HEK293 (cell line): Measurements from ENCODE around the gene PPRC1.
A peak's percentile ranks its signal among the peaks of the same experiment; 100 is the strongest.

Experiments
- CTCF ChIA-PET: fragments of 350-600 bp; formaldehyde crosslinking; extraction: SDS; loops from one replicate; lab custom pipeline; 2021; ENCODE audit warnings: antibody characterized with exemption; lab: Yijun Ruan, JAX
- POLR2A ChIA-PET: fragments of 300-600 bp; formaldehyde crosslinking; extraction: SDS; loops from one replicate; lab custom pipeline; 2020; ENCODE audit warnings: antibody characterized with exemption, inconsistent platforms; lab: Yijun Ruan, JAX
- H3K27ac ChIP-seq: fragments of 200-500 bp; sonication (Bioruptor generic); 2 replicates; pipeline ENCODE4 v1.5.1; 2014; ENCODE audit warnings: low read depth, low read length, control low read depth, inconsistent platforms; ENCODE audit errors: extremely low read depth
- H3K36me3 ChIP-seq, 2 experiments: fragments of 200-500 bp in 1 of 2; sonication (Bioruptor generic) in 1 of 2; 1 replicate in 1 of 2; 2 replicates in 1 of 2; pipeline ENCODE4 v1.5.1; 2014 to 2017; ENCODE audit warnings: inconsistent platforms in 2 of 2, low read length in 2 of 2; ENCODE audit not compliant: control insufficient read depth in 2 of 2, insufficient read depth in 1 of 2
- H3K4me1 ChIP-seq: fragments of 200-500 bp; sonication (Bioruptor generic); 2 replicates; pipeline ENCODE4 v1.5.1; 2014; ENCODE audit warnings: mild to moderate bottlenecking, low read length, inconsistent platforms; ENCODE audit not compliant: control insufficient read depth, insufficient read depth
- H3K4me3 ChIP-seq: 2 replicates; pipeline ENCODE4 v1.5.1; 2011; ENCODE audit warnings: low read depth, mild to moderate bottlenecking, control low read depth, low read length, moderate library complexity
- H3K9me3 ChIP-seq: fragments of 200-500 bp; sonication (Bioruptor generic); 2 replicates; pipeline ENCODE4 v1.5.1; 2014; ENCODE audit warnings: low read depth, low read length, inconsistent platforms; ENCODE audit not compliant: control insufficient read depth, insufficient read depth
- AEBP2 ChIP-seq: fragments of 450-650 bp; formaldehyde crosslinking; IDR thresholded peaks from 2 replicates; pipeline ENCODE4 v1.5.1; 2016; ENCODE audit warnings: missing biosample characterization, missing genetic modification characterization, borderline replicate concordance
- BCL11A ChIP-seq: fragments of 450-650 bp; formaldehyde crosslinking; IDR thresholded peaks from 2 replicates; pipeline ENCODE4 v1.5.1; 2016; ENCODE audit warnings: low read depth, missing biosample characterization, missing genetic modification characterization
- EGR2 ChIP-seq: fragments of 450-650 bp; formaldehyde crosslinking; IDR thresholded peaks from 2 replicates; pipeline ENCODE4 v1.5.1; 2016; ENCODE audit warnings: low read depth, missing biosample characterization, missing genetic modification characterization
- IKZF3 ChIP-seq: fragments of 450-650 bp; IDR thresholded peaks from 2 replicates; pipeline ENCODE4 v1.5.0; 2018; ENCODE audit warnings: missing biosample characterization, mild to moderate bottlenecking, missing genetic modification characterization, moderate library complexity
- MYNN ChIP-seq: fragments of 450-650 bp; formaldehyde crosslinking; IDR thresholded peaks from 2 replicates; pipeline ENCODE4 v1.5.1; 2016; ENCODE audit warnings: missing biosample characterization, missing genetic modification characterization, borderline replicate concordance
- RBAK ChIP-seq: fragments of 450-650 bp; formaldehyde crosslinking; IDR thresholded peaks from 2 replicates; pipeline ENCODE4 v1.5.1; 2016; ENCODE audit warnings: missing biosample characterization, missing genetic modification characterization
- SCRT1 ChIP-seq: fragments of 450-650 bp; formaldehyde crosslinking; IDR thresholded peaks from 2 replicates; pipeline ENCODE4 v1.5.1; 2016; ENCODE audit warnings: missing biosample characterization, missing genetic modification characterization, borderline replicate concordance
- SCRT2 ChIP-seq: fragments of 450-650 bp; formaldehyde crosslinking; IDR thresholded peaks from 2 replicates; pipeline ENCODE4 v1.5.1; 2016; ENCODE audit warnings: missing biosample characterization, missing genetic modification characterization
- TSHZ1 ChIP-seq: fragments of 450-650 bp; formaldehyde crosslinking; IDR thresholded peaks from 2 replicates; pipeline ENCODE4 v1.5.1; 2016; ENCODE audit warnings: missing biosample characterization, missing genetic modification characterization, borderline replicate concordance
- ZFHX2 ChIP-seq: fragments of 450-650 bp; formaldehyde crosslinking; conservative IDR thresholded peaks from 2 replicates; pipeline ENCODE4 v1.5.1; 2016; ENCODE audit warnings: missing biosample characterization, missing genetic modification characterization
- ZNF280D ChIP-seq: fragments of 450-650 bp; formaldehyde crosslinking; IDR thresholded peaks from 2 replicates; pipeline ENCODE4 v1.5.1; 2016; ENCODE audit warnings: missing biosample characterization, missing genetic modification characterization
- ZNF37A ChIP-seq: fragments of 450-650 bp; IDR thresholded peaks from 2 replicates; pipeline ENCODE4 v1.5.1; 2018; ENCODE audit warnings: missing biosample characterization, missing genetic modification characterization
- ZNF404 ChIP-seq: fragments of 450-650 bp; formaldehyde crosslinking; IDR thresholded peaks from 2 replicates; pipeline ENCODE4 v1.5.1; 2017; ENCODE audit warnings: missing biosample characterization, missing genetic modification characterization
- ZNF521 ChIP-seq: fragments of 450-650 bp; formaldehyde crosslinking; IDR thresholded peaks from 2 replicates; pipeline ENCODE4 v1.5.1; 2017; ENCODE audit warnings: missing biosample characterization, mild to moderate bottlenecking, missing genetic modification characterization
- ZNF530 ChIP-seq: fragments of 450-650 bp; formaldehyde crosslinking; IDR thresholded peaks from 2 replicates; pipeline ENCODE4 v1.5.1; 2016; ENCODE audit warnings: low read depth, missing biosample characterization, missing genetic modification characterization
- ZNF560 ChIP-seq: fragments of 450-650 bp; formaldehyde crosslinking; IDR thresholded peaks from 2 replicates; pipeline ENCODE4 v1.5.1; 2017; ENCODE audit warnings: missing biosample characterization, missing genetic modification characterization, borderline replicate concordance
- ZNF621 ChIP-seq: fragments of 450-650 bp; formaldehyde crosslinking; IDR thresholded peaks from 2 replicates; pipeline ENCODE4 v1.5.1; 2017; ENCODE audit warnings: missing biosample characterization, missing genetic modification characterization
- ZNF837 ChIP-seq: fragments of 450-650 bp; formaldehyde crosslinking; IDR thresholded peaks from 2 replicates; pipeline ENCODE4 v1.5.1; 2016; ENCODE audit warnings: missing biosample characterization, missing genetic modification characterization
- ZSCAN16 ChIP-seq: fragments of 450-650 bp; formaldehyde crosslinking; IDR thresholded peaks from 2 replicates; pipeline ENCODE4 v1.5.1; 2016; ENCODE audit warnings: missing biosample characterization, missing genetic modification characterization
- TF ChIP-seq, protein P1 (sequence below): fragments of 450-650 bp; formaldehyde crosslinking; IDR thresholded peaks from 2 replicates; pipeline ENCODE4 v1.5.1; 2016; ENCODE audit warnings: missing biosample characterization, missing genetic modification characterization

The PPRC1 gene

DNA sequence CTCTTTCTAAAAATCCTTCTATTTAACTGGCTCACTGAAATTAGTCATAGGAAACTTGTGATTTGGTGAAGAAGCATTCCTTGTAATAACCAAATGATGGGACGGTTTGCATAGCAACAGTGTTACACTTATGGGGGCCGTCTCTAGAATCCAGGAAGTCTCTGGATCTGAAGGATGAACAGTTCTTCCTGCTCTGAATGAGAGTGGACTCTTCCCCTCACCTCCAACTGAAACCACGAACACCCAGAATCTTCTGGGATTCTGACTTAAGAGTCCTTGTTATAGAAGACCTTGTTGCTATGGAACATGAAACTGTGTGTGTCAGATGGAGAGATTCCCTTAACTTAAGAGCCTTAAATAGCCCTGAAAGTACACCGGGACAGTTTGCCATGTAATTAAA is 42.6 kb downstream of the PPRC1 start:
- Histone ChIP-seq H3K4me3 (no peak overlapping the region), H3K36me3 (no peaks in the 10 kb centered on the region), H3K9me3 (no peaks in the 10 kb centered on the region), H3K4me1 (no peaks in the 10 kb centered on the region), H3K27ac (no peak overlapping the region)
- peak; percentile 68; the same call in 1 of the 2 replicates for TF ChIP-seq MYNN
- no peak for TF ChIP-seq ZNF37A (tag by site-specific recombination)
- TF ChIP-seq ZNF521 (tag by site-specific recombination), result no peak
- TF ChIP-seq ZNF837, result no peak
- no peak for TF ChIP-seq SCRT2 (tag by site-specific recombination)
- no peak for TF ChIP-seq ZNF560 (tag by site-specific recombination)
- POLR2A ChIA-PET, result no interaction called here
- CTCF ChIA-PET, result no interaction called here

GRCh38 chr10:102184606-102185005 is 51.8 kb downstream of the PPRC1 start:
- H3K4me1 ChIP-seq, result no peaks in the 10 kb centered on the region
- no peak overlapping the region for H3K27ac ChIP-seq
- no peak for TF ChIP-seq IKZF3 (tag by site-specific recombination)
- TF ChIP-seq RBAK, result no peak
- no peak for TF ChIP-seq ZNF280D (tag by site-specific recombination)
- no peak for TF ChIP-seq SCRT1
- TF ChIP-seq ZSCAN16 (tag by site-specific recombination), result no peak
- no peak for TF ChIP-seq ZNF530
- TF ChIP-seq ZFHX2 (tag by site-specific recombination), result peak; percentile 64; the same call in 1 of the 2 replicates
- TF ChIP-seq ZNF404 (tag by site-specific recombination), result no peak
- peak; percentile 62 for TF ChIP-seq EGR2 (tag by site-specific recombination)
- TF ChIP-seq TSHZ1 (tag by site-specific recombination), result no peak
- TF ChIP-seq AEBP2, result no peak
- TF ChIP-seq, protein P1, sequence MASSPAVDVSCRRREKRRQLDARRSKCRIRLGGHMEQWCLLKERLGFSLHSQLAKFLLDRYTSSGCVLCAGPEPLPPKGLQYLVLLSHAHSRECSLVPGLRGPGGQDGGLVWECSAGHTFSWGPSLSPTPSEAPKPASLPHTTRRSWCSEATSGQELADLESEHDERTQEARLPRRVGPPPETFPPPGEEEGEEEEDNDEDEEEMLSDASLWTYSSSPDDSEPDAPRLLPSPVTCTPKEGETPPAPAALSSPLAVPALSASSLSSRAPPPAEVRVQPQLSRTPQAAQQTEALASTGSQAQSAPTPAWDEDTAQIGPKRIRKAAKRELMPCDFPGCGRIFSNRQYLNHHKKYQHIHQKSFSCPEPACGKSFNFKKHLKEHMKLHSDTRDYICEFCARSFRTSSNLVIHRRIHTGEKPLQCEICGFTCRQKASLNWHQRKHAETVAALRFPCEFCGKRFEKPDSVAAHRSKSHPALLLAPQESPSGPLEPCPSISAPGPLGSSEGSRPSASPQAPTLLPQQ (tag by site-specific recombination), result no peak
- TF ChIP-seq BCL11A (tag by site-specific recombination), result no peak
- no peak for TF ChIP-seq ZNF621
- TF ChIP-seq, all 188 proteins: peak for 2
- Histone ChIP-seq H3K9me3 (no peaks in the 10 kb centered on the region), H3K36me3 (no peaks in the 10 kb centered on the region), H3K4me3 (no peak overlapping the region)
- ChIA-PET POLR2A (no interaction called here), CTCF (interaction anchor here (0.7 to 1.9 kb wide), 3 partner anchors 15 to 168 kb away, joined by 3 to 5 read pairs (median 4); no protein-coding TSS in a partner anchor)
